Peyer's patch (tissue), 4 donors: ENCODE measurements around the gene NRGN. TPM values are rescaled to one million over a fixed set of nuclear protein-coding genes. Genes with fewer than 3 reads are reported as not detected.
"Not testable (repeated sequence)": the region's sequence is repeated elsewhere in the genome, so short reads cannot be mapped to it uniquely, and the experiment has no call there.

Source experiments
- DNase-seq, 3 donors: peaks; one replicate each; pipeline ENCODE4 v3.0.0-alpha.2; 2017 to 2019
- H3K27ac ChIP-seq, 4 donors: fragments of 200-600 bp; sonication (generic); one replicate each; pipeline ENCODE4 v1.5.1; 2016 to 2019
- H3K27me3 ChIP-seq, 2 donors: fragments of 200-600 bp; sonication (generic); one replicate each; pipeline ENCODE4 v1.5.1; 2019
- H3K36me3 ChIP-seq, 3 donors: fragments of 200-600 bp; sonication (generic); one replicate each; pipeline ENCODE4 v1.5.1; 2016 to 2019
- H3K4me1 ChIP-seq, 4 donors: fragments of 200-600 bp; sonication (generic); one replicate each; pipeline ENCODE4 v1.5.1; 2016 to 2019
- H3K4me3 ChIP-seq, 4 donors: fragments of 200-600 bp; sonication (generic); 1 replicate in 3 of 4; 2 replicates in 1 of 4; pipeline ENCODE4 v1.5.1; 2016 to 2019; ENCODE audit warnings: mild to moderate bottlenecking in 1 of 4
- H3K9me3 ChIP-seq, 4 donors: fragments of 200-600 bp; sonication (generic); one replicate each; pipeline ENCODE4 v1.5.1; 2016 to 2019; ENCODE audit warnings: mild to moderate bottlenecking in 1 of 4
- CTCF ChIP-seq, 6 experiments: fragments of 450-650 bp in 4 of 6; fragments of 200-600 bp in 2 of 6; sonication (generic) in 1 of 6; IDR thresholded peaks; one replicate each; pipeline ENCODE4 v1.5.1; 2017 to 2019; ENCODE audit warnings: antibody characterized with exemption in 6 of 6, mild to moderate bottlenecking in 3 of 6, moderate library complexity in 1 of 6
- POLR2A ChIP-seq, 2 donors: fragments of 450-650 bp; IDR thresholded peaks; one replicate each; pipeline ENCODE4 v1.5.1; 2017; ENCODE audit warnings: antibody characterized with exemption in 2 of 2, mild to moderate bottlenecking in 2 of 2, moderate library complexity in 2 of 2
- total RNA-seq, 4 donors: library from RNA; depleted of rRNA; stranded (reverse); fragments of >200 nt; gene quantifications; one replicate each; pipeline ENCODE4 v1.1.0, GENCODE V29; 2016

Gene NRGN
- total RNA-seq, 4 donors from 2014 or later: 0.67 to 10.7 TPM; not detected in 2

DNA sequence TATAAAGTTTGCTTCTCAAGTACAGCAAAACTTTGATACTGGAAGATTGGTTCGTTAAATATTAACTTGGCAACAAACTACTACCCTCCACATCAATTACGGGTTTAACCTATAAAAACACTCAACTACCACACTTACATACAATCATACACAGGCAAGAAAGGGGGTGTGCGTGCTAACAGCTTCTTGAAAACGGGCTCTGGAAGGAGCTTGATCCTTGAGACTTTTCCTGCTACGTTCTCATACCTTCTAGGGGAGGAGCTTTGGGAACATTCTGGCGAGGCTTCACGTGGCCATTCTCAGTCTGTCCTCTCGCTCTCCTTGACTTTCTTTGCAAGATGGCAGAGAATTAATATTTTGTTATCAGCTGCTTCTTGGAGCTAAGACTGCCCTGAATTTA, 29.2 kb downstream of the NRGN start:
- H3K4me3 ChIP-seq: no peak overlapping the region
- no peak for TF ChIP-seq CTCF (IDR thresholded peaks at IDR 0.05)
- no peaks in the 10 kb centered on the region for H3K9me3 ChIP-seq
- DNase-seq: no peak
- H3K36me3 ChIP-seq: peaks cover 0 to 36% (median 0%) of the 10 kb centered on the region in 3 donors
- no peaks in the 10 kb centered on the region for H3K27me3 ChIP-seq
- H3K4me1 ChIP-seq: no peaks in the 10 kb centered on the region
- no peak overlapping the region for H3K27ac ChIP-seq

DNA sequence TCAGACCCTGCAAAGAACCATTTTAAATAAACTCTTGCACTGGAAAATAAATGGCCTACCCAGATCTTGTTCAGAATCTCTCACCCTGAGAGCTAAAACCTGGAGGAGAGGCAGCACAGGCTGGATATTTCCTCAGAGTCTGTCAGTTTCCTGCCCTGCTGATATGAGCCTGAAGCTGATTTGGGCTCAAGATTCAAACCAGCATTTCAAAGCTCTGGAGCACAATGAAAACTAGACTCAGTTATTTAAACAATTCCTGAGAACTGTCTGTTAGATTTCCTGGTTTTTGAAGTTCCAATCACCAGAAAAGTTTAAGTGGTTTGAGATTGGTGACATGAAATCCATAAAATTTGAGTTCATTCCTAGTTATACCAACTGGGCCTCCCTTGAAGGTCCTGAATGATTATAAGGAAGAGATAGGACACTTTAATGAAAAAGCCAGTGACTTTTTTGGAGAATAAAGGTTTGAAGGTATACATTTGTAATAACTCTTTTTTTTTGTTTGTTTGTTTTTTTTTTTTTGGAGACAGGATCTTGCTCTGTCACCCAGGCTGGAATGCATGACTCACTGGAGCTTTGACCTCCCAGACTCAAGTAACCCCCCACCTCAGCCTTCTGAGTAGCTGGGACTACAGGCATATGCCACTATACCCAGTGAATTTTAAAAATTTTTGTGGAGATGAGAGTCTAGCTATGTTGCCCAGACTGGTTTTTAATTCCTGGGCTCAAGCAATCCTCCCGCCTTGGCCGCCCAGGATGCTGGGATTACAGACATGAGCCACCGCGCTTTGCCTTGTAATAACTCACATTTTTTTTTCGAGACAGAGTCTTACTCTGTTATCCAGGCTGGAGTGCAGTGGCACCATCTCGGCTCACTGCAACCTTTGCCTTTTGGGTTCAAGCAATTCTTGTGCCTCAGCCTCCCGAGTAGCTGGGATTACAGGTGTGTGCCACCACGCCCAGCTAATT, 30.3 kb downstream of the NRGN start:
- Histone ChIP-seq H3K36me3 (peaks cover 0 to 32% (median 0%) of the 10 kb centered on the region in 3 donors), H3K4me3 (no peak overlapping the region), H3K27ac (no peak overlapping the region), H3K4me1 (no peaks in the 10 kb centered on the region), H3K27me3 (no peaks in the 10 kb centered on the region), H3K9me3 (no peaks in the 10 kb centered on the region)
- TF ChIP-seq POLR2A (IDR thresholded peaks at IDR 0.05) (no peak), CTCF (IDR thresholded peaks at IDR 0.05) (no peak)
- DNase-seq: no peak

DNA sequence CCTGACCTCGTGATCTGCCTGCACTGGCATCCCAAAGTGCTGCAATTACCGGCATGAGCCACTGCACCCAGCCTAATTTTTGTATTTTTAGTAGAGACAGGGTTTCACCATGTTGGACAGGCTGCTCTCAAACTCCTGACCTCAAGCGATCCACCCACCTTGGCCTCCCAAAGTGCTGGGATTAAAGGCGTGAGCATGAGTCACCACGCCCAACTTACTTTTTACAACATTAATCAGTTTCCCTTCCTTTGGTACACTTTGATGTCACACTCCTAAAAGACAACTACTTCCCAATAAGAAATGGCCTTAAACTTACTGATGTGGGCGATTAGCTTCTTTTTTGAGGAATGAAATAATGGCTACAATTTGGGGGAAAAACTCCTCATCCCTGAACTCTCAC, 31.2 kb downstream of the NRGN start:
- not testable (repeated sequence) for H3K4me1 ChIP-seq
- peaks cover 0 to 24% (median 0%) of the 10 kb centered on the region in 3 donors for H3K36me3 ChIP-seq

GRCh38 chr11:124776865-124777645, 37.3 kb downstream of the NRGN start:
- no peaks in the 10 kb centered on the region for H3K4me1 ChIP-seq
- H3K27ac ChIP-seq: no peak overlapping the region
- DNase-seq: no peak
- TF ChIP-seq CTCF (IDR thresholded peaks at IDR 0.05) (no peak), POLR2A (IDR thresholded peaks at IDR 0.05) (no peak)
- peaks cover 0 to 4% (median 0%) of the 10 kb centered on the region in 3 donors for H3K36me3 ChIP-seq
- no peaks in the 10 kb centered on the region for H3K9me3 ChIP-seq
- no peak overlapping the region for H3K4me3 ChIP-seq
- no peaks in the 10 kb centered on the region for H3K27me3 ChIP-seq

More for the DNA sequence above, 31.2 kb downstream of the NRGN start:
- not testable (repeated sequence) for DNase-seq, H3K27ac ChIP-seq, H3K9me3 ChIP-seq, H3K4me3 ChIP-seq, H3K27me3 ChIP-seq

DNA sequence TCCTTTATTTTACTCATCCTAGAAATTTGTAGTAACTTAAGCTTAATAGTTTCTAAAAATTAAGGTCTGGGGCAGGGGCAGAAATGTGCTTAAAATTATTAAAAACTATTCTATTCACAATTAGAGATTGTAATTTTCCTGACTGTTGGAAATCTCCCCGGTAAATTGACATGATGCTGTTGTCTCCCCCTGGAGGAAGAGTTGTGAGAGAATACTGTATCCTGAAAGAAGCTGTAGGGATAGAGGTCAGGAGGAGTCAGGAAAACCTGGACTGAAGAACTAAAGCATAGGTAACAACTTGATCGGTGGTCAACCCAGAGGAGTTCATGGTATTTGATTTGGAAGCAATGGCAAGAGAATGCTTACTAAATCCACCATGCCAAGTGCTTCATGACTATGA, 38.5 kb downstream of the NRGN start:
- Histone ChIP-seq H3K27me3 (no peaks in the 10 kb centered on the region), H3K4me1 (no peaks in the 10 kb centered on the region), H3K4me3 (no peak overlapping the region), H3K36me3 (no peaks in the 10 kb centered on the region), H3K27ac (no peak overlapping the region), H3K9me3 (no peaks in the 10 kb centered on the region)
- TF ChIP-seq POLR2A (IDR thresholded peaks at IDR 0.05): no peak
- peak in 4 of 6 experiments; percentile 9 to 34 (median 30) for TF ChIP-seq CTCF (IDR thresholded peaks at IDR 0.05)
- DNase-seq: no peak

- TF ChIP-seq CTCF (IDR thresholded peaks at IDR 0.05) (no peak), POLR2A (IDR thresholded peaks at IDR 0.05) (no peak)
- Histone ChIP-seq H3K27ac (no peak overlapping the region), H3K4me1 (no peaks in the 10 kb centered on the region), H3K4me3 (no peak overlapping the region), H3K27me3 (no peaks in the 10 kb centered on the region), H3K9me3 (no peaks in the 10 kb centered on the region), H3K36me3 (no peaks in the 10 kb centered on the region)
- no peak for DNase-seq
Observed at GRCh38 chr11:124779568-124779967, 39.8 kb downstream of the NRGN start.
